ENCODE data around the gene EPYC.
"Not testable (repeated sequence)": the region's sequence is repeated elsewhere in the genome, so short reads cannot be mapped to it uniquely, and the experiment has no call there.

Gene EPYC

GRCh38 chr12:90989686-90990111 lies 15.1 kb downstream of the EPYC start:
- no peak for DNase-seq

DNA sequence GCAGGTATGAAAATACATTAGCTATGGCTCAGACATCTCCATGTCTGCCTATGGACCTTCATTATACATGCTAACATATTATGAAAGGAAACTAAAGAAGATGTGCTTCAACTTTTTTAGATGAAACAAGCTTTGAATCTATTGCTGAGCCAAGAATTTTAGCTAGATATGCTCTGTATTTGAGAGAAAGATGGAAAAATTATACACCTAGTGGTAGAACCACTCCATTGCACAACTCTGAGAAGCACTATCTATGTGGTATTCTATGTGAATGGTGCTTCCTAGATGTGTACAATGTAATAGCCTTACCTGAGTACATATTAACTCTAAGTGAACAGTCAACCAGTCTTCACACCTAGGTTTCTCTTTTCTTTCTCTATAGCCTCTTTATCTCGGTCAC lies 17.3 kb downstream of the EPYC start:
- no peak for DNase-seq

DNA sequence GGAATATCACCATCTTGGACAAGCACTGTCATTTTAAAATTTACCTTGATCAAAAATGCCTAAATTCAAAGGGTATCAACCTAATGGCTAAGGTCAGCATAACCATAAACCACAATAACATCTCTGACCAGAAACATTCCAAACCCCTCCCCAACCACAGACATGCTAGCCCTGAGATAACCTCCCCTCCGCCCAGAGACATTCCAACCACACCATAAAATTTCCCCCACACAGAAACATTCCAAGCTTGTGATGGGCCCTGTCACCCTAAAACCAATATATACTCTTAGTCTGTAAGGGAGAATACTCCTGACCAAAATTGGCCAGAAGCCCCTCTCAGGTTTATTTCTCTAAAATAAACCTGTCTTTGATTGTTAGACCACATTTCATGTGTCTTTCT lies 17.7 kb downstream of the EPYC start:
- DNase-seq, result no peak

DNA sequence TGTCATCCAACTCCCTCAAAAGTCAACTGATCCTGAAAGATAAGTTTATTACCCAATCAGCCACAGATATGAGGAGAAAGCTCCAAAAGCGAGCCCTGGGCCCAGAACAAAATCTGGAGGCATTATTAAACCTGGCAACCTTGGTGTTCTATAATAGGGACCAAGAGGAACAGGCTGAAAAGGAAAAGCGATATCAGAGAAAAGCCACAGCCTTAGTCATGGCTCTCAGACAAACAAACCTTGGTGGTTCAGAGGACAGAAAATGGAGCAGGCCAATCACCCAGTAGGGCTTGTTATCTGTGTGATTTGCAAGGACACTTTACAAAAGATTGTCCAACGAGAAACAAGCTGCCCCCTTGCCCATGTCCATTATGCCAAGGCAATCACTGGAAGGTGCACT lies 19.4 kb downstream of the EPYC start:
- DNase-seq, result not testable (repeated sequence)

GRCh38 chr12:90984114-90984513 lies 20.7 kb downstream of the EPYC start:
- DNase-seq, result no peak

- DNase-seq, result no peak
Observed at GRCh38 chr12:90982170-90982569, 22.6 kb downstream of the EPYC start.

- no peak for DNase-seq
Observed at GRCh38 chr12:90979951-90980350, 24.8 kb downstream of the EPYC start.

- DNase-seq, result no peak
Observed at GRCh38 chr12:90979019-90979418, 25.8 kb downstream of the EPYC start.

- DNase-seq, result peak; percentile 44
Observed at GRCh38 chr12:90978117-90978770, 26.5 kb downstream of the EPYC start.

GRCh38 chr12:90977224-90977623 lies 27.5 kb downstream of the EPYC start:
- no peak for DNase-seq

DNA sequence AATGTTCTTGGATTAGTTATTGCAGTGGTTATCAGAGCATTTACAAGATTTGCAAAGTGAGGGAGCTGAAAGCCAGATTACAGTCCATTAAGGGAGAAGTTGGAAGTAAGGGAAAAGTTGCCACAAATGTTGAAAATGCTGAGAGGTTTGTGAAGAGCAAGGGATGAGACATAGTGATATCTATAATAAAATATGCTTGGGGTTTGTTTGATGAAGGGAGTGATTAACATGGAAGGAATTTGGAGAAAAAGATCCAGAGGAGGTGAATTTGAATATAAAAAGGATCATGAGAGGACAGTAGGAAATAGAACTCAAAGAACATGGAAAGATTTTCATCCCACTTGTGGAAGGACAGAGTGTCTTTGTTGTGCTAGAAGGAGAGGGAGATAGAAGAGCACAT lies 30.5 kb downstream of the EPYC start:
- no peak for DNase-seq

GRCh38 chr12:90972226-90972625 lies 32.5 kb downstream of the EPYC start:
- no peak for DNase-seq

GRCh38 chr12:90970911-90971310 lies 33.9 kb downstream of the EPYC start:
- DNase-seq, result no peak

GRCh38 chr12:90970471-90970870 lies 34.3 kb downstream of the EPYC start:
- DNase-seq, result no peak

DNA sequence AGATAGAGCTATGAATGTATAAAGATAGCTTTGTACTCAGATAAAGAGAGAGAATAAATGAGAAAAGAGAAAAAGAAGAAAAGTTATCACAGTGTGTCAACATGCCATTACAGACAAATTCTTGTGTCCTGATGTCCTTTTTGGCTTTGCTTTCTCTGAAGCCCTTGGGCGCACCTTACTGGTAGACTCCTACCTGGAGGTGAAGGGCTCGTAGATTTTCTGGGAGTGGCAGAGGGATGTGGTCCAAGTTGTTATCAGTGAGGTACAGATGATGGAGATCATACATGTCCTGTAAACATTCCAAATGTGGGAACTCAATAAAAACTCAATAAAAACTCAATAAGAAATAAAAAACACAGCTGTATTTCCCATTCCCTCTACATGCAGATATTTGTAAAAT lies 34.9 kb downstream of the EPYC start:
- DNase-seq, result no peak

DNA sequence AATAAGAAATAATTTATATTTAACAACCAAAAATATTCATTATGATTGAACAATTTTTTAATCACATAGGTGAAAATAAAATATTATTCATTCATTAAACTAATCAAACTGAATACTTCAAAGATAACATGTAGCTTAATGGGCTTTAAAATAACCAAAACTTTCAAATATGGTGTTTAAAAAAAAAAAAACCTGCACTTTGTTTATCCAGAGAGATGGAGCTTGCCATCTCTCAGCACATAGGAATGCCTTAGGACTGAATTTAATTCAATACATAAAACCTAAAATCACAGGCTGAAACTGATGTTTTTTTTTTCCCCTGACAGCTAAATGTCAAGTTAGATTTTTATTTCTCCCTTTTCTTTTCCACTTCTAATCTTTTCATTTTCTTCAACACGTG lies 35.4 kb downstream of the EPYC start:
- no peak for DNase-seq

GRCh38 chr12:90965204-90965603 lies 39.6 kb downstream of the EPYC start:
- no peak for DNase-seq

DNA sequence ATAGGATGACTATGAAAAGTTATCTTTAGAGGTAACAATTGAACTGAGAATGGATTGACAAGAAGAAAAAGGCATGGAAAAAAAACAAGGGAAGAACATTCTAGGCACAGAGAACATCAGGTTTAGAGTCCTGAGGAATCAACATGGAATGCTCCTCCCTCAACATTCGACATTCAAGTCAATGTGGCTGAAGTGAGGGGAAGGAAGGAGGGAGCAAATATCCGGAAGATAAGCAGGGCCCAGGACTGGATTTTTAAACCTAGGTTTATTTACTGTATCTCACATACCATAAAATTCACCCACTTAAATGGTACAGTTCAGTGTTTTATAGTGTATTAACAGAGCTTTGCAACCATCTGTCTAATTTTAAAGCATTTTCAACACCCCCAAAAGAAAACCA lies 40.2 kb downstream of the EPYC start:
- DNase-seq, result no peak

DNA sequence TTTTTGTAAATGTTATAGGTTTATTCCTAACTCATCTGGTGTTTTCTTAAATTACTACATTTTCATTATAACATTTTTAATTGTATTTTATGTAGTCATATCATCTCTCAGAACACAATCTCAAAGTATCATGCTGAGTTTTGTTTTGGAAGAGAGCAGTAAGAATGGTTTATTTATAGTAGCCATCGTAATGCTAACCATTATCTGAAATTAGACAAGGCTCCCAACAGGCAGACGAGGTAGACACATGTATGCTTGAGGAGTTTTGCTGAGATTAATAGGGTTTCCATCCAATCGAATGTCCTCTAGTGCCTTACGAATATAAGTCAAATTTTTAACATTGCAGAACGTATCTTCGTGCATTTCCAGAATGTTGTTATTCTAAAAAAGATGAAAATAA lies 40.8 kb downstream of the EPYC start:
- no peak for DNase-seq

GRCh38 chr12:90961154-90961553 lies 43.6 kb downstream of the EPYC start:
- no peak for DNase-seq

GRCh38 chr12:90959538-90960139 lies 45.1 kb downstream of the EPYC start:
- DNase-seq, result peak; percentile 59

DNA sequence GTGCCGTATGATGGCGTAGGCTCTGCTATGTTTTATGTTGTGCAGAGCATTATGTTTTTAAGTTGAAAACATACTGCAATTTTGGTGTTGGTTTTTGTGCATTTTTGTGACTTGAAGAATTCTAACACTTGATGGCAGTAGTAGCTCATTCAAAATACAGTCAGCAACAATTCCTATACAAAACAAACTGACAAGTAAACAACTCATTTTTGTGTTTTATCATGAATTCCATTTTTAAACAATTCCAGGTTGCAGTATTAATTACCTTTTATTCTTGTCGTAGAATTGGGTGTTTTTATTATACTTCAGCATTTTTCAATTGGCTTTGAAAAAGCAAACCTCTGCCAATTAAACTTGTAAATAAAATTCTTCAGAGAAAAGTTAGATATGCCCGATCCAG lies 45.7 kb downstream of the EPYC start:
- DNase-seq, result no peak

- DNase-seq, result no peak
Observed at GRCh38 chr12:90958347-90958746, 46.4 kb downstream of the EPYC start.

DNA sequence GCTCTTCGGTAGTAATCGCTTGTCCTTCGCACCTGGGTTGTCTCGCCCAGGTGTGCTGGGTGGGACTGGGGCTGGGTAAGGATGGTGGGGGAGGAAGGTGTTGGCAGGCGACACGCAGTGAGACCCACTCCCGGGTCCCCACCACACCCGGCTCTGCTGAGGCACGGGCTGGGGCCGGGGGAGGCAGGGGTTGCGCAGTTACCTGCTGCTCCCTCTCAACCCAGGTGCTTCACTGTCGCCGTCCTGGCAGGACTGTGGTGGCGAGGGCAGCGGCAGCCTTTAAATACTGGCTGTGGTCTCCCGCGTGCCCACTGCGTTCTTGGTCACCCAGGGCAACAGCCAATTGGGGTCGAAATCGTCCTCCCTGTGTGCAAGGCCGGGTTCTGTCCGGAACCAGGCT lies 49.9 kb downstream of the EPYC start, which contains the start of gene CCER1:
TSS of gene CCER1 (minus strand) at position 256 of the 400 bp plus-strand sequence. CDS start 434 bp downstream, outside the sequence.
- DNase-seq, result no peak

DNA sequence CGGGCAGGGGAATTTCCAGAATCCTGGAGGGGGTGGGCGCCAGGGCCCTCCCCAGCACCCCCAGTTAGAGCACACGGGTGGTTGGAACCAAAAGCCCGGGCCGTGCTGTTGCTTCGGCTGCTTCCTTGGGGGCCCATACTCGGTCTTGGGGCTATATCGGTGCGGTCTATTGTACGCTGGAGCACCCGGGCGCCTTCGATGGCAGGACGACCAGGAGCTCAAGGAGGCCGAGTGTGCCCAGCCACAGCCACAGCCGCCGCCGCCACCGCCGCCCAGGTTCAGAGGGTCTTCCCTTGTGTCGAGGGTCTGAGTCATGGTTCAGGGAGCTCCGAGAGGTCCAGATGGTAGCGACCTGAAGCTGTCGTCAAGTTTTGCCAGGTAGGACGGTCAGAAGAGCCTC lies 50.3 kb downstream of the EPYC start:
- no peak for DNase-seq

Data from NCI-H345 (cell line).